Hematopoietic multipotent progenitor cell treated with erythropoietin and hydrocortisone succinate and interleukin-3 and kit ligand, for 17 days (in vitro differentiated cells): Measurements from ENCODE around the gene ATP5PD.
"Not testable (repeated sequence)": the region's sequence is repeated elsewhere in the genome, so short reads cannot be mapped to it uniquely, and the experiment has no call there.

Experiments used
- DNase-seq: peaks from one replicate; pipeline ENCODE4 v3.0.0-alpha.2; 2015; ENCODE audit warnings: low spot score

ATP5PD gene

DNA sequence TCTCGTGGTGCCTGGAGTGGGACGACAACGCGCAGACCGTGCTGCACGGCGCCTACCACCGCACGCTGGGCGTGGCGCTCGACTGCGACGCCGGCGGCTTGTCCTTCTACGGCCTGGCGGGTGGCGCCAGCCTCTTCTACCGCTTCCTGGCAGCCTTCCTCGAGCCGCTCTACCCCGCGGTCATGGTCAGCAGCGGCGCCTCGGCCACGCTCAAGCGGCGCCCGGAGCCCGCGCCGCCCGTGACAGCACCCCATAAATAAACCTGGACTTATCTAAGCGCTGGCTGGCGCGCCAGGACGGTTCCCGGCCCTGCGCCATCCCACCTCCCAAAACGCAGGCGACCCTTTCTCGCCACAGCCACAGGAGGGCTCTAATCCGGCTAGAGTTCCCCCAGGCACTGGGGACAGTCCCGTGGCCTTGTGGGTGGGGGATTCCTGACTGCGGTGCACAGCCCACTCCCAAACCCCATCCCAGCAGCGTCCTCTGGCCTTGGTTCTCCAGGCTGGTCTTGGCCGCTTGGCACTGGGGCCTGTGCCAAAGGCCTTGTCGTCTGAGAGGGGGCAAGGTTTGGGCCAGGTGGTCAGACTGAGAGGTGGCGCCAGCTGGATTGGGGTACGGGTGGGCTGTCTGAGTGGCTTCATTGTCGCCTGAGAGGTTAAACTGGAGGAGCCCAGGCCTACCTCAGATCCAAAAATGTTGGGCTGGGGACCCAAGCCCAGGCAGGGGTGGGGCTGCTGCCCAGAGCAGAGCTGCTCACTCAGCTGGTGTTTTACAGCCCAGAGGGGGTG is 30.9 kb upstream of the ATP5PD start:
- no peak for DNase-seq

DNA sequence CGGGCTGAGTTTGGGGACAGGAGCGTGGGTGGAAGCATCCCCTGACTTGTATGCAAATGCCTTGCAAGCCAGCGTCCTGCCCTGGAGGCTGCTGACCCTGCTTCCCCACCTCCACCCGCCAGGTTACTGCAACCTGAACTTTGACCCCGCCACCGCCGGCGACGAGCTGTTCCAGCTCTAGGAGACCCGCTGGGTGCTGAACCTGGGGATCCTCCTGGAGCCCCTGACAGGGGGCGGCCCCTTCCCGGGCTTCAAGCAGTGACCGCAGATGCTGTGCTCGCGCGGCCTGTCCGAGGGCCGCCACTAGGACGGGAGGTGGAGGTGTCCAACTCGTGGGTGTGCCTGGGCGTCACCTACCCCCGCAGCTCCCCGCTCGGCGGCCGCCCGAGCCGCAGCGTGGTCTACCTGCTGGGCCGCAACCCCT is 30.3 kb upstream of the ATP5PD start:
- DNase-seq, result no peak

DNA sequence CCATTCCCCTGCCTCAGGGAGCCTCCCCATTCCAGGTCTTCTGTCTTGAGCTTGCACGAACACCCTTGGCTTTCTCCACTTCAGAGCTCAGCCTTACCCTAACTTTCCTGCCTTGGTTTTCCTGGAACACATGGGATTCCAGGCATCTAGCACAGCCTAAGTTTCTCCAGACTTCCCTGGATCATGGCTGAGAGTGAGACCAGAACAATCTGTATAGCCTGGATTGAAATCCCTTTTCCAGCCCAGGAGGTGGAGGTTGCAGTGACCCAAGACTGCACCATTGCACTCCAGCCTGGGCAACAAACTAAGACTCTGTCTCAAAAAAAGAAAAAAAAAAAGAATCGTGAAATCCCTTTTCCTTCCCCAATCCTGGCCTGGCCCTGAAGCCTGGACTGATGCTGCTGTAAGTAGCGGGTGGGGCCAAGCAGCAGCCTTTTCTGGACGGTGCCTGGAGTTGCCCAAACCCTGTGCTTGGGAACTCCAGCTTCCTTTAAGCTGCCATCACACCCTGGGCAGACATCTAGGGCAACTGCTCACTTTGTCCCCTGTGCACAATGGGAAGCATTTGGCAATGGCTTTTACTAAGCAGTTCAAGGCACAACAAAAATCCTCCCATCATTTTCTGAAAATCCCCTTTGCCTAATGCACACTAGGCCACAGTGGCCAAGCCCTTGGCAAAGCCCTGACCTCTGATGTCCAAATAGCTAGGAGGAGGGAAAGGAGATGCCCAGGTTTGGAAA is 29.0 kb upstream of the ATP5PD start:
- no peak for DNase-seq

DNA sequence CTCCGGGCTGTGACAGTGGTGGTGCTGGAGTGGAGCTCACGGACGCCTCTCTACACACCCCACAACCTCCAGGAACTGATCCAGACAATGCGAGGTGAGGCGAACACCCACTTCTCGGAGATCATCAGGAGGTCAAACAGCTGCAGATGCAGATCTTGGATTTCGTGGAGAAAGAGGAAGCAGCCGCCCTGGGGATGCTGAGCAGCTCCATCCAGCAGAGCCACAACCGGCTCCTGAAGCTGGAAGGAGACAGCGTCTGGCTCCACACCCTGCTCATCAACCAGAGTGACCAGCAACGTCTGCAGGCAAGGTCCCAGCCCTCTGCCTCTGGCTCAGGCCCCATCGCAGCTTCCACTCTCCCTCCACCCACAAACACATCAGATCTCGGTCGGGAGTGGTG is 27.8 kb upstream of the ATP5PD start:
- no peak for DNase-seq

DNA sequence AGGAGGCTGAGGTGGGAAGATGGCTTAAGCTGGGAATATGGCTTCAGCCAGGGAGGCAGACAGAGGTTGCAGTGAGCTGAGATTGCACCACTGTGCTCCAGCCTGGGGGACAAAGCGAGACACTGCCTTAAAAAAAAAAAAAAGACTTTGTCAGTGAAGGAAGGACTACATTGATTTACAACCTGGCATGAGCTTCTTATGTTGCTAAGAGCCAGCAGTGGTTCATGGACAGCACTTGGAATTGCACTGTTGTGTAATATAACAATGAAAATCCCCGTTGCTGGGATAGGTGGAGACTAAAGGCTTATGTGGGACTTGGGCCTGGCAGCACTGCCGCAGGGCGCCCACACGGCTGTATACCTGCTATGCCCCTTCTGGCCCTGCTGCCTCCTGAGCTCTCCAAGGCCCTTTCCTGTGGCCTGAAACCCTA is 26.9 kb upstream of the ATP5PD start:
- no peak for DNase-seq

DNA sequence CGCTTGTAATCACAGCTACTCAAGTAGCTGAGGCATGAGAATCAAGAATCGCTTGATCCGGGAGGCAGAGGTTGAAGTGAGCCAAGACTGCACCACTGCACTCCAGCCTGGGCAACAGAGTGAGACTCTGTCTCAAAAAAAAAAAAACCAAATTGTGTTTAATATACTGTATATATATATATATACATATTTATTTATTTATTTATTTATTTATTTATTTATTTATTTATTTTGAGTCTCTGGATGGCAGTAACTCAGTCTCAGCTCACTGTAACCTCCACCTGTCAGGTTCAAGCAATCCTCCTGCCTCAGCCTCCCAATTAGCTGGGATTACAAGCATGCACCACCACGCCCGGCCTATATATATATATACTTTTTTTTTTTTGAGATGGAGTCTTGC is 26.1 kb upstream of the ATP5PD start:
- not testable (repeated sequence) for DNase-seq

DNA sequence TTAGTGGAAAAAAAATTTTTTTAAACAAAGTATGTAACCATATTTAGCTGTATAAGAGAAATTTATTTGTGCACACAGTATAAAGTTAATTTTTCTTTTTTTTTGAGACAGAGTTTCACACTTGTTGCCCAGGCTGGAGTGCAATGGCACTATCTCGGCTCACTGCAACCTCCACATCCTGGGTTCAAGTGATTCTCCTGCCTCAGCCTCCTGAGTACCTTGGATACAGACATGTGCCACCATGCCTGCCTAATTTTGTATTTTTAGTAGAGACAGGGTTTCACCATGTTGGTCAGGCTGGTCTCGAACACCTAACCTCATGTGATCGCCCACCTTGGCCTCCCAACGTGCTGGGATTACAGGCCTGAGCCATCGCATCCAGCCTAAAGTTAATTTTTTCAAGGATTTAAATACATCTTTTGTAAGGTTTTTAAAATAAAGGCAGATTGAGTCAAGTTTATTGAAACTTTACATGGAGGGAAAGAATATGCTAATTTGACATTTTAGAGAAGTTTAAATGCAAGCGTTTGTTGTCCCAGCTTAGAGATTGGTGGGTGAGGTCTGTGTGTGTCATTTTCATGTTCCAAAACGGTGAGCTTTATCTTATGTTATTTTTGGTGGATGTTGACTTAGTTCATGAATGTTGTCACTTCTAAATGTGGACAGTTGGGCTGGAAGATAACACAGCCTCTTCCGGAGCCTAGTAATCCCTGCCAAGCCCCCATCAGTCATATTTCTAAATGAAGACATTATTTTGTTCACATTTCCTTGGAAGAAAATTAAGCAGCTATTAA is 24.9 kb upstream of the ATP5PD start:
- DNase-seq, result not testable (repeated sequence)

DNA sequence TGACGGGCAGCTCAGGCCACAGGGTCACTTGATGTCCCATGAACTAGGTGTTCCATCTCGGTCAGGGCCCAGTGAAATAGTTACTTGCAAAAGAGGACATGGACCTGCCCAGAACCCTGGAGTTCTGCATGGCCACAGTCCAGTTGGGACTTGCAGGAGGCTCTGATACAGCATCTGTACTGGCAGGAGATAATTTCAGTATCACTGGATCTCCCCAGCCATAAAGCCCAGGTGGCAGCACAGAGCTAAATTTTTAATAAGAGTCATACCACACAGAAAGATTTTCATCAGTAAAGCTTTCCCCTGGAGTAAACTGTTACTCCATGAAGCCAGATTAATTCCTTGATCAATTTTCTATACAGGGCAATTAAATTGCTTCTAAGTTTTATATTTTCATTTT is 23.0 kb upstream of the ATP5PD start:
- peak; percentile 27 for DNase-seq

DNA sequence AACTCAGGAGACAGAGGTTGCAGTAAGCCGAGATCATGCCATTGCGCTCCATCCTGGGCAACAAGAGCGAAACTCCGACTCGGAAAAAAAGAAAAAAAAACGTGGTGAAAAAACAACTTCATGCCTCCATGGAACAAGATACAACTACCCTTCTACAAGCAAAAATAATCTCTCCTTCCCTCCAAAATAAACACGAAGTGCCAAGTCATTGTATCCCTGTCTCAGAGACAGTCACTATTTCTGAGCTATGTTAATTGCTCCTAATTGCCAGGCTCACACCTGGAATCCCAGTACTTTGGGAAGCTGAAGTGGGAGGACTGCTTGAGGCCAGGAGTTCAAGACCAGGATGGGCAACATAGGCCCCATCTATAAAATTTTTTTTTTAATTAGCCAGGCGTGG is 22.0 kb upstream of the ATP5PD start:
- DNase-seq, result no peak

DNA sequence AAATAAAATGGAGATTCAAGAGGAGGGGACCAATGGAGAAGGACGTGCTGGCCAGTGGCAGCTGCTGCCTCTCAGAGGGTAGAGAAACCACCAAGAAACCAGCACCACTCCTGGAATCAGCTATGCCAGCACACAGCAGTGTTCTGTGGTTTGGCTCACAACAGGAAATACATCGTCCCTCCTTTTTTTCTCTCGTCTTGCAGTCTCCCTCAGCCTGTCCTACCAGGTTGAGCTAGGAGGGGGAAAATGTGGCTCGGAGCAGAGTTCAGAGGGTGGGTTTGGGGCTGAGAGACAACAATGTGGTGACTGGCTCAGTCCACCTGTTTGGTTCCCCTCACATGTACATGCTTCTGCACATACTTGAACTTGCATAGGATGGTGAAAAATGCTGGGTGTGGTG is 21.1 kb upstream of the ATP5PD start:
- DNase-seq, result no peak

DNA sequence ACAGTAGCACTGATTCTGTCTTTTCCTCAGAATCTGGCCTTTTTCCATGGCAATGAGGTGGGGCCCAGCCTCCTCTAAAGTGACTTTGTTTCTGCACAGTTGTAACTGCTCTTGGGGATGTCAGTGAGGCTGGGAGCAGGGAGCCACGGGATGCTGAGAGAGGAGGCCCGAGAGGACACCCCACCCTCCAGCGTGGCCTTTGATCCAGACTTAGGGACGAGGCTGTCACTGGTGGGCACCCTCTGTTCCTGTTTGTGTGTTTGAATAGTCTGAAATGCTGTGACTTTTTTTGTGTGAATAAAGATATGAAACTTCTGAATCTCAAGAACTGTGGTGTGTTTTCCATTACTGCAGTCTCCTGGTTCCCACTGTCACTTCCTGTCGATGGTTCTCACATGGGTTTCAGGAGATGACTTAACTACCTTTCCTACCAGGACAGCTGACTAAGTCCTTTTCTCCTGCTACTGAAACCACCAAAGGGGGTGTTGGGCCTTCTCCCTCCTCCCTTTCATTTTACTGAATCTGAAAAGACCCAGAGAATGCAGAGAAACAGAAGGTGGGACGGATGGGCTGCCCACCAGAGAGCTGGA is 18.9 kb upstream of the ATP5PD start:
- no peak for DNase-seq

DNA sequence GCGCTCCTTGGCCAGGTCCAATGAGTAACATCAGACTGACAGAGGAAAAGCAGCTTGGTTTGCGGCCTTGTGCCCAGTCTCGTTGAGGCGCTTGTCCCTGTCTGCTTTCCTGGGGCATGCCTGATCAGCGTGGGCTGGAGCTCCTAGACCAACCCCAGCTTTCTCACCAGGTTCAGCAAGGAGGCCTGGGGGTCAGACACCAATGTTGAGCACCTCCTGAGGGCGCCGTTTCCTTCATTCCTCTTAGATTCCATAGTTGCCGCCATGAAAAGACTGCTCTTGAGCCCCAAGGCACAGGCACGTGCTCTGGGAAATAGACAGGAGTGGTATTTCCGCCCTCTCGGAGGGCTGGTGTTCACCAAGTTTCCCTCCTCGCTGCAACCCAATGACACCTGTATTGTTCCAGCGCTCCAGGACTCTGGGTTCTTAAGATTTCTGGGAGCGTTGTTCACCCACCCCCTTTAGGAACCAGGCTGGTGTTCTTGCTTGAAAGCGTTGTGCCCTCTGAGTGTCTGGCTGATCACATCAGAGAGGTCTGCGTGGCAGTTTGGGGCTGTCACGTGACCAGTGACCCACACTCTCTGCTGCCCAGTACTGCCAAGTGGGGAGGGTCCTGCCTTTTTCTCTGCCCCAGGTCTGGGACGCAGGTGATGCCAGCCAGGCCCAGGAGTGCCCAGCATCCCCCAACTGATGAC is 18.2 kb upstream of the ATP5PD start:
- no peak for DNase-seq

DNA sequence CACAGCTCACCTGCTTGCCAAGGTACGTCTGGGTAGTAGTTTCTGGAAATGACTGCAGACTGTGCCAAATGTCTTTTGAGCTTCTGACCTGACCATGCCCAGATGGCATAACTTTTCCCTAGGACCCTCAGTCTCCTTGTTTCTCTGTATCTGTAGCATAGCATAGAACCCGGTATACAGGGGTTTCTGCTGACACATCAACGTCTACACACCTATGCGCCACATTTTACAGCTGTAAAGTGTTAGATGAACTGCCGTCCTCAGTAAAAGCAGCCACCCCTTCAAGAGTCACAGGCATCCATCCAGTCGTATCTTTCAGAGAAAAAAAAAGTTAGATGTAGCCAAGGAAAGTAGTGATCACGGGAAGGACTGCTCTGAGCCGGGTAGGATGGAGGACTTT is 17.7 kb upstream of the ATP5PD start:
- DNase-seq, result no peak

DNA sequence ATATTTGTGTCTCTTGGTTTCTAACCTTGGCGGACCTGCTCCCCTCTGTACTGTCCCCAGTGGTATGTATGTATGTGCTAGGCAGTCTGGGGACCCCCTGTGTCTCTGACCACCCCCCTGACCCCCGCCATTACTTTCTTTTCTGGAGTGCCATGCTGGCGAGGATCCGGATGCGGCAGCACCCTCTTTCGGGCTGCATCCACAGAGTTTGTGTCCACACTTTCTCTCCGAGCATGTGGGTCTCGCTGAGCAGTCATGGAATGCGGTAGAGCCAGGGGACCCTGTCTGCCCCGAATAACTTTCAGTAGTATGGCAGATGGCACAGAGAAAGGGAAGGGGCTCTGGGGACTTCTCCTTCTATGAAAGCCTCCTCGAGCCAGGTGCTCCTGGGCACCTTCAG is 17.3 kb upstream of the ATP5PD start:
- DNase-seq, result no peak

DNA sequence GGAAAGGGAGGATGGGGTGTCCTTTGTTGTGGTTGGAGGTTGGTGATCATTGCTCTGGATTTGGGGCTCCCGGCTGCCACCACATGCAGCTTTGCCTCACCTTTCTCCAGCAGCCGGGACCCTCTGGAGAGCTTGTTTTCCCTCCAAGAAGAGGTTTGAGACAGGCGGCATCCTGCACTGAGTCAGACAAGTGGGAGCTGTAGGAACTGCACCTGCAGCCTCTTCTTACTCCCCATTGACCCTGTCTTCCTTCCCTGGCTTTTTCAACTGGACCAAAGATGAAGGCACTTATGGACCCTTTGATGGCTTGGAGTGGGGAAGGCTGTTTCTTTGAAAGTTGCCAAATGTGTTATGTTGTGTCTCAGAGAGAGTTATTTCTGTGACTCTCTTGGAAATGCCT is 16.9 kb upstream of the ATP5PD start:
- DNase-seq, result no peak

DNA sequence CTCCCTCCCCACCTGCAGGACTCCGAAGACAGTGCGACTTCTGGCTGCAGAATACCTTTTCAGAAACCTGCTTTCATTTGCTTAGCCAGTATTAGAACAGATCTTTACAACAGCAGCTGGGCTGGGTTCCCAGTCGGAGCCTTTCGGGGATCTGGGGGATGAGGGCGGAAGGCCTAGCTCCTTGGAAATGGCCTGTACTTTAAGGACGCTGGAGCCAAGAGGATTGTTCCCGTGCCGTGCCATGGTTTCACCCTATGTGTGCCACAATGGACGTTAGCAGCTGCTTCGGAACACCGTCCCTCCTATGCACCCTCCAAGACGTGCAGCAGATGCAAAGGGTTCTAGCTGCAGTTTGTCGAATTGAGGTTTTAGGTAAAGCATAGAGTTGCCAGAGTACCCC is 16.4 kb upstream of the ATP5PD start:
- DNase-seq, result no peak

DNA sequence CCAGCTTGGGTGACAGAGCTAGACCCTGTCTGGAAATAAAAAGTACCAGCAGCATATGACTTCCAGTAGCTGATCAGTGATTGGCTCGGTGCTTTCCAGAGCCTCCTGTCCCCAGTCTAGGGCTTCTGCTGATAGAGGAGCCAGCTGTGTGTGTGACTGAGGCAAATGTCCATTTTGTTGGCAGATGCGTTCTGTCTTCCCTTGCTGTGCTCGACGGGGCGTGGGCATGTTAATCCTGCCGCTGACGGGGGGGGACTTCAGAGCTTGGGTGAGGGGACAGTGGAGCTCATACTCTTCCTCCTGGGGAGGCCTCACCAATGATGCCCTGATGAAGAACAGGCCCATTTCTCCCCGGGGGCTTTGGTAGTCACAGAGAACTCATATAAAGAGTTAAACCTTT is 14.8 kb upstream of the ATP5PD start:
- DNase-seq, result no peak

DNA sequence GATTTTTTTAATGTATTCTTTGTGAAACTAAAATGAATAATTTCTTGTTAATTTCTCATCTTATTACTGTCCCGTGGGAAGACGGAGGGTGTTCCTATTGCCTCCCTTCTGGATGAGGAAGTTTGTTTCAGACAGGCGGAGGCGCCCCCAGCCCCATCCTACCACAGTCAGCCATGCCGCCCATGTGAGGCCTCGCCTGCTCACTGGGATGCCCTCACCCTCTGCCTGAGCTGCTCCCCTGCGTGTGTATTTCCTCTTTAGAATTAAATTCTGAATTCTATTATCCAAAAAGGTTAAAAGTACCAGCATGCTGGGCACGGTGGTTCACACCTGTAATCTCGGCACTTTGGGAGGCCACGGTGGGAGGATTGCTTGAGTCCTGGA is 14.3 kb upstream of the ATP5PD start:
- no peak for DNase-seq

DNA sequence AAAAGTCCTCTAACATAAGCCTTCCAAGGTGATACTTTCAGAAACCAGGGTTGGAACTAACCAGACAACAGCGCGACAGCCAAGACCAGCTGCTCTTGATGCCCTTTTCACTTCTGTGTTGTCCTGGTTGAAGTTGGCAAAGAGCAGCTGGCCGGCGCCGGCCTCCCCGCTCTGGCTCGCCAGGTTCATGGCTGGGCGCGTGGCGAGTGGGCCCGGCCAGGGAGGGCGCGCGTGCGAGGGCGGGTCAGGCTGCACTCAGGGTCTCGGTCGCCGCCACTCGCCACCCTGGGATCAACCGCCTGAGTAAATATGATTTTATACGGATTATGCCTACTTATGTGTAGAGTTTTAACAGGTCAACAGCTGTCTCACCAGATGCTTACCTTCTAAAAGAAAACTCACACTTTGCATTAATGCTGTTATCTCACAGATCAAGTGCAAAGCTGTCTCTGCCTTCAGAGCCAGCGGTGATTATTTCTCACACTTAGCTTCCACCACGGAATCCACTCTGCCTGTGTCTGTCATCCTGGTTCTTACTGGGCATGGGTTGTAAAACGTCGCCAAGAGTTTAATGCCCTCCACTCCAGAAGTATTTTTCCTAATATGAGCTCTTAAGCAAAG is 13.8 kb upstream of the ATP5PD start:
- no peak for DNase-seq

DNA sequence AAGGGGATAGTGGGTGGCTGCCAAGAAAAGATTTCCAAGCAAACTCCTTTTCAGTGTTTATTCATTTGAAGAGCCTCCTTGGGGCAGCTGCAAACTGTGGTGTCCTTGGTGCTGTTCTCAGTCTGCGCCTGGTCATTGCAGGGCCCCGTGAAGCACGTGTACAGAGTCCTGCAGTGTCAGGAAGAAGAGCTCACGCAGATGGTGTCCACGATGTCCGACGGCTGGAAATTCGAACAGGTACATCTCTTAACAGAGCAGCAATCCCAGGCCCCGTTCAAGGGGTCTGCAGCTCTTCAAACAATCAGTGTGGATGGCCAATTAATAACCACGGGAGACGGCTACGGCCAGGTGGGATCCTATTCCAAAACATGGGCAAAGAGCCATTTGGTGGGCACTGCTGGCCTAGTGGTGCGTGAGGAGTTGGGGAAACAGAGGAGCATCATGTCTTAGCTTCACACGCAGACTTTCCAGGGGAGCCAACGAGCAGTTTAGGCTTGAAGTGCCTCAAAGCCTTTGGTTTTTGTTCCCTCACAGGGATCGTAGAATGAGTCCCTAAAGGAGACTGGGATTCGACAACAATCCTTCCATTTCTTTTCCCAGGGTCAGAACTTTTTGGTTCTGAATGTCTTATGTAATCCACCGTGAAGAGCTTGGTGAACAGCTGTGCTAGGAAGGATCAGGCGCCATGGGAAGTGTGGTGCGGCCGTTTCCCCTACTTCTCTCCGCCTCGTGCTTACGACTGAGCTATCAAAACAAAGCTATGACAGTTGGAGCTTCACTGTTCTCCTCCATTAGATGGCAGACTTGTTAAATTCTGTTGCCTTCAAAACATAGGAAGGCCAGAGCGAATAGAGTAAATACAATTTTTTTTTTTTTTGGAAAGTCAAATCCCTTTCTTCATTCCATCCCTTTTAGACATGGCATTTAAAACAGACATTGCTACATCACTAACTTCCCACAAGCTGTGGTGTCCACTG is 12.9 kb upstream of the ATP5PD start:
- DNase-seq, result peak; percentile 49
